SU-DHL-6 (cell line): ENCODE measurements around the gene NFATC2IP.
"Not testable (repeated sequence)": the region's sequence is repeated elsewhere in the genome, so short reads cannot be mapped to it uniquely, and the experiment has no call there.

Experiments
- H2AFZ ChIP-seq: fragments of 200-600 bp; sonication (generic); 2 replicates; pipeline ENCODE4 v1.6.1; 2014; ENCODE audit warnings: low read depth, mild to moderate bottlenecking, moderate library complexity, mixed read lengths, antibody characterized with exemption, low read length; ENCODE audit not compliant: severe bottlenecking
- H3F3A ChIP-seq: fragments of 200-600 bp; shearing (Covaris generic); 2 replicates; pipeline ENCODE4 v1.6.0; 2016; ENCODE audit warnings: antibody characterized with exemption, mild to moderate bottlenecking; ENCODE audit not compliant: insufficient read depth
- H3K27ac ChIP-seq: fragments of 200-600 bp; sonication (generic); 2 replicates; pipeline ENCODE4 v1.5.1; 2016; ENCODE audit warnings: low read depth, mild to moderate bottlenecking, low read length, moderate library complexity, mixed read lengths
- H3K27me3 ChIP-seq: fragments of 200-600 bp; sonication (generic), shearing (Covaris generic); 2 replicates; pipeline ENCODE4 v1.6.0; 2014; ENCODE audit warnings: mild to moderate bottlenecking, low read length
- H3K36me3 ChIP-seq: fragments of 200-600 bp; sonication (generic); 2 replicates; pipeline ENCODE4 v1.6.1; 2014; ENCODE audit warnings: mild to moderate bottlenecking, low read length, mixed read lengths
- H3K4me2 ChIP-seq: fragments of 300-600, 200-600 bp; shearing (Covaris generic), sonication (generic); 2 replicates; pipeline ENCODE4 v1.6.0; 2014; ENCODE audit warnings: low read length, low read depth, mild to moderate bottlenecking; ENCODE audit not compliant: poor library complexity, severe bottlenecking
- H3K4me3 ChIP-seq: fragments of 200-600 bp; sonication (generic); 2 replicates; pipeline ENCODE4 v1.5.1; 2014; ENCODE audit warnings: antibody characterized with exemption, low read length, mild to moderate bottlenecking, mixed read lengths; ENCODE audit not compliant: insufficient read depth, poor library complexity, severe bottlenecking
- H3K79me2 ChIP-seq: fragments of 200-600 bp; sonication (generic); 2 replicates; pipeline ENCODE4 v1.6.1; 2014; ENCODE audit warnings: mild to moderate bottlenecking, low read length, moderate library complexity; ENCODE audit not compliant: insufficient read depth
- H3K9ac ChIP-seq: fragments of 200-600 bp; sonication (generic); 2 replicates; pipeline ENCODE4 v1.7.0; 2014; ENCODE audit warnings: mild to moderate bottlenecking, low read length
- H3K9me2 ChIP-seq: fragments of 200-600 bp; sonication (generic); replicated peaks from 2 replicates; pipeline ENCODE4 v1.6.1; 2014; ENCODE audit warnings: low read length; ENCODE audit not compliant: insufficient read depth
- H3K9me3 ChIP-seq: fragments of 200-600 bp; sonication (generic); 2 replicates; pipeline ENCODE4 v1.6.1; 2014; ENCODE audit warnings: low read length, mixed read lengths; ENCODE audit not compliant: insufficient read depth
- H4K20me1 ChIP-seq: fragments of 200-600 bp; sonication (generic); 2 replicates; pipeline ENCODE4 v1.6.1; 2014; ENCODE audit warnings: low read depth, mild to moderate bottlenecking, antibody characterized with exemption, low read length, moderate library complexity, mixed read lengths
- EZH2phosphoT487 ChIP-seq: fragments of 200-600 bp; sonication (generic), shearing (Covaris generic); conservative IDR thresholded peaks from 2 replicates; pipeline ENCODE4 v1.6.1; 2018; ENCODE audit warnings: mild to moderate bottlenecking, antibody characterized with exemption, low read length, moderate library complexity, mixed read lengths
- TF ChIP-seq, protein P1 (sequence below): fragments of 200-600 bp; sonication (generic); IDR thresholded peaks from one replicate; pipeline ENCODE4 v1.5.1; 2017; ENCODE audit warnings: antibody characterized with exemption, mild to moderate bottlenecking, low read length, moderate library complexity; ENCODE audit not compliant: insufficient read depth, poor library complexity, severe bottlenecking

The NFATC2IP gene

GRCh38 chr16:28975158-28975599 lies 24.4 kb downstream of the NFATC2IP start:
- Histone ChIP-seq H3F3A (peaks cover 4% of the 10 kb centered on the region), H3K27me3 (no peaks in the 10 kb centered on the region), H3K9me2 (no peaks in the 10 kb centered on the region), H3K79me2 (no peaks in the 10 kb centered on the region), H3K9me3 (no peaks in the 10 kb centered on the region), H2AFZ (peak overlapping the region; percentile 88), H3K4me2 (peak overlapping the region; percentile 85), H3K27ac (no peak overlapping the region), H3K36me3 (no peaks in the 10 kb centered on the region), H3K9ac (peak overlapping the region; percentile 80), H4K20me1 (no peaks in the 10 kb centered on the region), H3K4me3 (peak overlapping the region; percentile 92)
- no peak for TF ChIP-seq EZH2phosphoT487
- TF ChIP-seq, protein P1, sequence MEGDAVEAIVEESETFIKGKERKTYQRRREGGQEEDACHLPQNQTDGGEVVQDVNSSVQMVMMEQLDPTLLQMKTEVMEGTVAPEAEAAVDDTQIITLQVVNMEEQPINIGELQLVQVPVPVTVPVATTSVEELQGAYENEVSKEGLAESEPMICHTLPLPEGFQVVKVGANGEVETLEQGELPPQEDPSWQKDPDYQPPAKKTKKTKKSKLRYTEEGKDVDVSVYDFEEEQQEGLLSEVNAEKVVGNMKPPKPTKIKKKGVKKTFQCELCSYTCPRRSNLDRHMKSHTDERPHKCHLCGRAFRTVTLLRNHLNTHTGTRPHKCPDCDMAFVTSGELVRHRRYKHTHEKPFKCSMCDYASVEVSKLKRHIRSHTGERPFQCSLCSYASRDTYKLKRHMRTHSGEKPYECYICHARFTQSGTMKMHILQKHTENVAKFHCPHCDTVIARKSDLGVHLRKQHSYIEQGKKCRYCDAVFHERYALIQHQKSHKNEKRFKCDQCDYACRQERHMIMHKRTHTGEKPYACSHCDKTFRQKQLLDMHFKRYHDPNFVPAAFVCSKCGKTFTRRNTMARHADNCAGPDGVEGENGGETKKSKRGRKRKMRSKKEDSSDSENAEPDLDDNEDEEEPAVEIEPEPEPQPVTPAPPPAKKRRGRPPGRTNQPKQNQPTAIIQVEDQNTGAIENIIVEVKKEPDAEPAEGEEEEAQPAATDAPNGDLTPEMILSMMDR = no peak

DNA sequence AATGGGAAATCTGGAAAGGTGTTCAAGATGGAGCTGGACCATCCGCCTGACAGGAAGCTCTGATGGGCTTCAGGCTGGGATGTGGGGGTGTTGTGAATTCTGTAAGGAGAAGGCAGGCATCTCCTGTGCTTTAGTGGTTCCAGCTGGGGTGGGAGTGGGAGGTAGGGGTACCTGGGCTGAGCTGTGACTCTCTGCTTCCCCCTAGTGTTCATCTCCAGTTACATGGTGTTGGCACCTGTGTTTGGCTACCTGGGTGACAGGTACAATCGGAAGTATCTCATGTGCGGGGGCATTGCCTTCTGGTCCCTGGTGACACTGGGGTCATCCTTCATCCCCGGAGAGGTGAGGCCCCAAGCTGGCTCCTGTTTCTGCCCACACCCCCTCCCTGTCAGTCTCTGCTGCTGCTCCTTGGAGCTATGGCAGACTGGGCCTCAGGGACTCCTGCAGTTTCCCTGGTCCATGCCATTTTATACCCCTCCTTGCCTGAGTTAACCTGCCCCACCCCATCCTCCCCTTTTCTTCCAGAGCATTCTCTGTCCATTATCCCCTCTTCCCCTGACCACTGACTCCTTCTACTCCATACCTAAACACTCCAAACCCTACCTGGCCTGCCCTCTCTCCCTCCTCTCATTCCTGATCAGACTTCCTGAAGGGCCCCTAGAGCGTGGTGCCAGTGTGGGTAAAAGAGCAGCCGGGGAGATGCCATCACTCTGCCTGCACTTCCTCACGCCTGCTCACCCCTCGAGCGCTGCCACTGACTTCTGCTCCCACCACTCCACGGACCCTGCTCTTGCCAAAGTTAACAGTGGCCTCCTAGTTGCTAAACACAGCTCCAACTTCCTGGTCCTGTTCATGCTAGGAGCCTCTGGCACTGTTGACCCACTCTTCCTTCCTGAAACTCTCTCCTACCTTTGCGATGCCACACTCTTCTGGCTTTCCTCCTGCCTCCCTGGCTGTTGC lies 27.2 kb downstream of the NFATC2IP start:
- Histone ChIP-seq H3K9ac (no peak overlapping the region), H4K20me1 (no peaks in the 10 kb centered on the region), H3K4me2 (no peak overlapping the region), H2AFZ (no peak overlapping the region), H3K27ac (no peak overlapping the region), H3K27me3 (no peaks in the 10 kb centered on the region), H3K4me3 (no peak overlapping the region), H3K36me3 (no peaks in the 10 kb centered on the region), H3K79me2 (no peaks in the 10 kb centered on the region), H3F3A (peaks cover 4% of the 10 kb centered on the region), H3K9me2 (no peaks in the 10 kb centered on the region), H3K9me3 (no peaks in the 10 kb centered on the region)
- TF ChIP-seq, protein P1 = peak; percentile 33
- TF ChIP-seq EZH2phosphoT487 = no peak

DNA sequence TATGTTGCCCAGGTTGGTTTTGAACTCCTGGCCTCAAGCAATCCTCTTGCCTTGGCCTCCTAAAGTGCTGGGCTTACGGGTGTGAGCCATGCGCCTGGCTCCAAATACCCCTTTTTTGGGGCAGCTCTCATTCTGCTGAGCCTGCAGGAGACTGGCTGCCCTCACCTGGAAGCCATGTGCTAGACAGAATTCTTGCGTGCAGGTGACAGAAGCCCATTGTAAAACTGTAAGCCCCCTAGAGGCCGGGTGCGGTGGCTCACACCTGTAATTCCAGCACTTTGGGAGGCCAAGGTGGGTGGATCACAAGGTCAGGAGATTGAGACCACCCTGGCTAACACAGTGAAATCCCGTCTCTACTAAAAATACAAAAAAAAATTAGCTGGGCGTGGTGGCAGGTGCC lies 29.6 kb downstream of the NFATC2IP start:
- not testable (repeated sequence) for H3K36me3 ChIP-seq, H3F3A ChIP-seq, H3K9me3 ChIP-seq, H3K27ac ChIP-seq, H3K9ac ChIP-seq, H3K9me2 ChIP-seq, H3K79me2 ChIP-seq, H3K4me2 ChIP-seq, H3K27me3 ChIP-seq, H3K4me3 ChIP-seq, H2AFZ ChIP-seq, H4K20me1 ChIP-seq
- TF ChIP-seq, protein P1 = peak; percentile 11
